CD14-positive monocyte (primary cell): ENCODE data around the gene CTNND2. TPM values are rescaled to one million over a fixed set of nuclear protein-coding genes. Genes with fewer than 3 reads are reported as not detected.

Experiments used
- DNase-seq, 3 donors: peaks; one replicate each; pipeline ENCODE4 v3.0.0-alpha.2; 2011 to 2022
- H2AFZ ChIP-seq: 2 replicates; pipeline ENCODE4 v1.6.0; 2012; ENCODE audit warnings: mild to moderate bottlenecking, low read depth, low read length, inconsistent platforms; ENCODE audit not compliant: insufficient read depth, poor library complexity, severe bottlenecking
- H3K27ac ChIP-seq, 2 donors: 1 replicate in 1 of 2; 2 replicates in 1 of 2; pipeline ENCODE4 v1.5.1; 2012 to 2013; ENCODE audit warnings: low read length in 2 of 2, control low read depth in 1 of 2, inconsistent platforms in 1 of 2, low read depth in 1 of 2, mild to moderate bottlenecking in 1 of 2
- H3K27me3 ChIP-seq, 2 donors: one replicate each; pipeline versions ENCODE4 v1.6.0 to v1.6.1; 2011 to 2013; ENCODE audit warnings: low read length in 2 of 2; ENCODE audit not compliant: control insufficient read depth in 2 of 2, insufficient read depth in 2 of 2
- H3K36me3 ChIP-seq, 2 donors: replicated peaks in 1 of 2; 1 replicate in 1 of 2; 2 replicates in 1 of 2; pipeline versions ENCODE4 v1.5.1 to v1.6.1; 2012 to 2013; ENCODE audit warnings: low read length in 2 of 2, control low read depth in 1 of 2, inconsistent platforms in 1 of 2, mild to moderate bottlenecking in 1 of 2; ENCODE audit not compliant: insufficient read depth in 2 of 2, control insufficient read depth in 1 of 2
- H3K4me1 ChIP-seq, 2 donors: 1 replicate in 1 of 2; 2 replicates in 1 of 2; pipeline versions ENCODE4 v1.5.1 to v1.6.1; 2012 to 2013; ENCODE audit warnings: low read length in 2 of 2, control low read depth in 1 of 2, inconsistent platforms in 1 of 2, mild to moderate bottlenecking in 1 of 2, moderate library complexity in 1 of 2; ENCODE audit not compliant: insufficient read depth in 2 of 2, control insufficient read depth in 1 of 2
- H3K4me2 ChIP-seq: replicated peaks from 2 replicates; pipeline ENCODE3; 2012; ENCODE audit warnings: low read length, moderate library complexity, mild to moderate bottlenecking; ENCODE audit not compliant: poor library complexity, severe bottlenecking; ENCODE audit errors: extremely low read depth
- H3K4me3 ChIP-seq, 3 experiments: fragments of 200-600 bp in 1 of 3; sonication (generic) in 1 of 3; replicated peaks in 1 of 3; 1 replicate in 2 of 3; 2 replicates in 1 of 3; pipeline ENCODE4 v1.5.1; 2011 to 2013; ENCODE audit warnings: low read length in 3 of 3, mild to moderate bottlenecking in 3 of 3, control low read depth in 2 of 3, low read depth in 2 of 3, inconsistent platforms in 1 of 3, moderate library complexity in 1 of 3
- H3K79me2 ChIP-seq: 2 replicates; pipeline ENCODE4 v1.6.0; 2012; ENCODE audit warnings: mild to moderate bottlenecking, control low read depth, inconsistent platforms, low read length, moderate library complexity; ENCODE audit not compliant: insufficient read depth
- H3K9ac ChIP-seq: 2 replicates; pipeline ENCODE4 v1.6.0; 2017; ENCODE audit warnings: low read length, mild to moderate bottlenecking; ENCODE audit not compliant: insufficient read depth, poor library complexity, severe bottlenecking
- H3K9me3 ChIP-seq, 2 donors: replicated peaks in 1 of 2; 1 replicate in 1 of 2; 2 replicates in 1 of 2; pipeline versions ENCODE4 v1.5.1 to v1.6.1; 2012 to 2013; ENCODE audit warnings: low read length in 2 of 2, control low read depth in 1 of 2; ENCODE audit not compliant: control insufficient read depth in 1 of 2, insufficient read depth in 1 of 2
- H4K20me1 ChIP-seq: 2 replicates; pipeline ENCODE4 v1.6.0; 2012; ENCODE audit warnings: mild to moderate bottlenecking, low read length, control low read depth, moderate library complexity; ENCODE audit not compliant: insufficient read depth
- H3K27ac Mint-ChIP-seq, 7 donors: one replicate each; pipeline ENCODE4 v1.8.0; 2020; ENCODE audit warnings: mild to moderate bottlenecking in 7 of 7, mixed read lengths in 7 of 7, moderate library complexity in 6 of 7, inconsistent platforms in 2 of 7
- H3K27me3 Mint-ChIP-seq, 3 donors: one replicate each; pipeline ENCODE4 v1.8.0; 2021 to 2022; ENCODE audit warnings: low read depth in 3 of 3, mild to moderate bottlenecking in 3 of 3, mixed read lengths in 3 of 3, moderate library complexity in 3 of 3, inconsistent platforms in 1 of 3
- H3K36me3 Mint-ChIP-seq, 2 donors: one replicate each; pipeline ENCODE4 v1.8.0; 2020; ENCODE audit warnings: mixed read lengths in 2 of 2, inconsistent platforms in 1 of 2, mild to moderate bottlenecking in 1 of 2
- H3K4me1 Mint-ChIP-seq: one replicate; pipeline ENCODE4 v1.8.0; 2020; ENCODE audit warnings: mild to moderate bottlenecking, mixed read lengths
- H3K4me3 Mint-ChIP-seq, 2 donors: one replicate each; pipeline ENCODE4 v1.8.0; 2020; ENCODE audit warnings: mild to moderate bottlenecking in 2 of 2, mixed read lengths in 2 of 2, moderate library complexity in 1 of 2
- H3K9me3 Mint-ChIP-seq, 7 donors: one replicate each; pipeline ENCODE4 v1.8.0; 2020 to 2022; ENCODE audit warnings: mixed read lengths in 7 of 7, mild to moderate bottlenecking in 6 of 7, moderate library complexity in 6 of 7, inconsistent platforms in 2 of 7
- WGBS: methylation state at CpG from one replicate; pipeline ENCODE4 v1.1.5; 2013; ENCODE audit warnings: missing lambda C conversion rate; ENCODE audit not compliant: insufficient coverage; 5-methylcytosine and 5-hydroxymethylcytosine counted together
- intact Hi-C, 2 donors: fragments of 100-400 bp; cut with micrococcal nuclease; formaldehyde crosslinking; loops; one replicate each; pipeline versions ENCODE4 v1.15.0 to v1.15.1; 2023
- polyA plus RNA-seq, 3 donors: library from polyadenylated mRNA; depleted of rRNA in 1 of 3; unstranded in 2 of 3; stranded (reverse) in 1 of 3; fragments of 300-500 nt in 2 of 3; fragments of >200 nt in 1 of 3; fragmentation: Illumina TruSeq in 2 of 3; gene quantifications; 1 replicate in 2 of 3; 2 replicates in 1 of 3; pipeline ENCODE4 v1.2.3, GENCODE V29; 2012 to 2021
- TF ChIP-seq, protein P1 (sequence below): fragments of 200-600 bp; IDR thresholded peaks from one replicate; pipeline ENCODE4 v1.8.0; 2022; ENCODE audit warnings: antibody characterized with exemption, mild to moderate bottlenecking

The CTNND2 gene
- polyA plus RNA-seq, 3 donors, result not detected

DNA sequence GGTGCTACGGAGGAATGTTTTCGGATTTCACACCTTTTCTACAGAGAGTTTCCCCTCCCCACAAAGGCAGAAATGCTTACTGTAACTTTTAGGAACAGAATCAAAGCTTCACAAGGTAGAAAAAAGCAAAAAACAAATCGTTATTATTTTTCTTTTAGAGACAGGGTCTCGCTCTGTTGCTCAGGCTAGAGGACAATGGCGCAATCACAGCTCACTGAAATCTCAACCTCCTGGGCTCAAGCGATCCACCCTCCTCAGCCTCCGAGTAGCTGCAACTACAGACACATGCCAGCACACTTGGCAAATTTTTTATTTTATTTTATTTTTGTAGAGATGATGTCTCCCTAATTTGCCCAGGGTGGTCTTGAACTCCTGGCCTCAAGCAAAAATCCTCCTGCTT lies 394.5 kb downstream of the CTNND2 start:
- Mint-ChIP-seq H3K36me3 (no peaks in the 10 kb centered on the region), H3K4me1 (no peaks in the 10 kb centered on the region)
- 95% methylated on average over 4 of the region's 7 CpGs for WGBS

DNA sequence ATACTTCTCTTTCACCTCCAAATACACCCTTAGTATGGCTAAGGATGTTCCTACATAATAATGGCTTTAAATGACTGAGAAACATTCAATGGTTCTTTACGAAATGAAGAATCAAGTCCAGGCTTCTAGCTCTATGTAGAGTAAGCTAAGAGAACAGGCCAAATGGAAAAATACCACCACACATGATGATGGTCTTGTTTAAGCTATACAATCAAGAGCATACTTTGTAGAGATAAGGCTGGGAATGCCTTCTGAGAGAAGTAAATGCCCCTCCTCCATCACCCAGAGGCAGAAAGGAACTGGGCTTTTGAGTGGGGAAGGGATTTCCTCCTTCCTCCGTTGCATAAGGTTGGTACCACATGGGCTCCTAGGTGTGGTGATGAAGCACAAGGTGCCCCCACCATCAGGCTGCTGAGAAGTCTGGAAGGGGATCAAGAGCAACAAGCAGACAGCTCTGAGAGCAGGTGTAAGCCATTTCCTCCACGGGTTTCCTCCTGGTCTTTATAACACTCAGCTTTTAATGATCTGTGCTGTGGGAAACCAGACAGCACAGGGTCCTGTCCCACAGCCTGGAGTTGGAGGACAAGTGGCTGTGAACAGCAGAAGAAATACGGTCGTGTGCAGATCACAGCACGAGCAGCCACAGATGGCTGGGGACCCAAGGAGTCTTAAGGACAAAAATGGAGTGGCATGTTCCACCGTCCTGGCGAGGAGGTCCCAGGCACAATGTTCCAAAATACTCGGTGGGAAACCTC lies 396.9 kb downstream of the CTNND2 start:
- H3K27ac ChIP-seq, result no peak overlapping the region
- DNase-seq, result no peak
- Mint-ChIP-seq H3K4me3 (no peak overlapping the region), H3K36me3 (no peaks in the 10 kb centered on the region), H3K27me3 (peaks cover 0 to 2% (median 1%) of the 10 kb centered on the region in 3 donors), H3K27ac (no peak overlapping the region), H3K9me3 (peaks cover 0 to 2% (median 0%) of the 10 kb centered on the region in 7 donors), H3K4me1 (no peaks in the 10 kb centered on the region)
- H3K36me3 ChIP-seq, result no peaks in the 10 kb centered on the region
- TF ChIP-seq, protein P1, sequence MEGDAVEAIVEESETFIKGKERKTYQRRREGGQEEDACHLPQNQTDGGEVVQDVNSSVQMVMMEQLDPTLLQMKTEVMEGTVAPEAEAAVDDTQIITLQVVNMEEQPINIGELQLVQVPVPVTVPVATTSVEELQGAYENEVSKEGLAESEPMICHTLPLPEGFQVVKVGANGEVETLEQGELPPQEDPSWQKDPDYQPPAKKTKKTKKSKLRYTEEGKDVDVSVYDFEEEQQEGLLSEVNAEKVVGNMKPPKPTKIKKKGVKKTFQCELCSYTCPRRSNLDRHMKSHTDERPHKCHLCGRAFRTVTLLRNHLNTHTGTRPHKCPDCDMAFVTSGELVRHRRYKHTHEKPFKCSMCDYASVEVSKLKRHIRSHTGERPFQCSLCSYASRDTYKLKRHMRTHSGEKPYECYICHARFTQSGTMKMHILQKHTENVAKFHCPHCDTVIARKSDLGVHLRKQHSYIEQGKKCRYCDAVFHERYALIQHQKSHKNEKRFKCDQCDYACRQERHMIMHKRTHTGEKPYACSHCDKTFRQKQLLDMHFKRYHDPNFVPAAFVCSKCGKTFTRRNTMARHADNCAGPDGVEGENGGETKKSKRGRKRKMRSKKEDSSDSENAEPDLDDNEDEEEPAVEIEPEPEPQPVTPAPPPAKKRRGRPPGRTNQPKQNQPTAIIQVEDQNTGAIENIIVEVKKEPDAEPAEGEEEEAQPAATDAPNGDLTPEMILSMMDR, result no peak
- H2AFZ ChIP-seq, result no peak overlapping the region
- H3K9me3 ChIP-seq, result no peaks in the 10 kb centered on the region
- H4K20me1 ChIP-seq, result no peaks in the 10 kb centered on the region
- intact Hi-C loops, result no loop called here
- no peaks in the 10 kb centered on the region for H3K27me3 ChIP-seq
- no peak overlapping the region for H3K9ac ChIP-seq
- H3K4me1 ChIP-seq, result no peaks in the 10 kb centered on the region
- H3K4me2 ChIP-seq, result no peak overlapping the region
- H3K4me3 ChIP-seq, result no peak overlapping the region
- H3K79me2 ChIP-seq, result no peaks in the 10 kb centered on the region
- 53% methylated on average over 7 of the region's 9 CpGs for WGBS

More for the DNA sequence above, 394.5 kb downstream of the CTNND2 start:
- no peak for DNase-seq
- Mint-ChIP-seq H3K27me3 (peaks cover 0 to 2% (median 1%) of the 10 kb centered on the region in 3 donors), H3K4me3 (no peak overlapping the region), H3K27ac (no peak overlapping the region), H3K9me3 (peaks cover 0 to 2% (median 0%) of the 10 kb centered on the region in 7 donors)
- TF ChIP-seq, protein P1, result no peak
- H3K9ac ChIP-seq, result no peak overlapping the region
- no peak overlapping the region for H3K27ac ChIP-seq
- no peaks in the 10 kb centered on the region for H4K20me1 ChIP-seq
- H3K36me3 ChIP-seq, result no peaks in the 10 kb centered on the region
- no peaks in the 10 kb centered on the region for H3K4me1 ChIP-seq
- H3K79me2 ChIP-seq, result no peaks in the 10 kb centered on the region
- H2AFZ ChIP-seq, result no peak overlapping the region
- no peak overlapping the region for H3K4me2 ChIP-seq
- H3K9me3 ChIP-seq, result no peaks in the 10 kb centered on the region
- no peaks in the 10 kb centered on the region for H3K27me3 ChIP-seq
- intact Hi-C loops, result no loop called here
- no peak overlapping the region for H3K4me3 ChIP-seq
